ENCODE measurements around the gene TBC1D22A.

GRCh38 chr22:46890819-46891218 lies 128.4 kb downstream of the TBC1D22A start:
- TF ChIP-seq BACH2 (CRISPR knock-in tag; IDR thresholded peaks at IDR 0.05; ENCODE audit: borderline replicate concordance) (no peak), PATZ1 (CRISPR knock-in tag; IDR thresholded peaks at IDR 0.05; ENCODE audit: borderline replicate concordance) (no peak), ZFP3 (CRISPR knock-in tag; IDR thresholded peaks at IDR 0.05) (no peak), ISL1 (CRISPR knock-in tag; IDR thresholded peaks at IDR 0.05) (no peak), GLIS3 (CRISPR knock-in tag; IDR thresholded peaks at IDR 0.05) (no peak), CREB5 (CRISPR knock-in tag; IDR thresholded peaks at IDR 0.05; ENCODE audit: low read depth) (no peak), OSR1 (CRISPR knock-in tag; IDR thresholded peaks at IDR 0.05) (no peak), ESRRG (CRISPR knock-in tag; IDR thresholded peaks at IDR 0.05) (no peak), ZNF565 (CRISPR knock-in tag; conservative IDR thresholded peaks at IDR 0.05; ENCODE audit: low read depth) (no peak), CSRNP3 (CRISPR knock-in tag; IDR thresholded peaks at IDR 0.05) (no peak), TOX (CRISPR knock-in tag; IDR thresholded peaks at IDR 0.05; ENCODE audit: borderline replicate concordance) (no peak), ZFP30 (CRISPR knock-in tag; IDR thresholded peaks at IDR 0.05) (no peak), POU6F1 (CRISPR knock-in tag; IDR thresholded peaks at IDR 0.05; ENCODE audit: borderline replicate concordance, low read depth) (no peak)
